ENCODE measurements around the gene TNRC6A.

The TNRC6A gene

DNA sequence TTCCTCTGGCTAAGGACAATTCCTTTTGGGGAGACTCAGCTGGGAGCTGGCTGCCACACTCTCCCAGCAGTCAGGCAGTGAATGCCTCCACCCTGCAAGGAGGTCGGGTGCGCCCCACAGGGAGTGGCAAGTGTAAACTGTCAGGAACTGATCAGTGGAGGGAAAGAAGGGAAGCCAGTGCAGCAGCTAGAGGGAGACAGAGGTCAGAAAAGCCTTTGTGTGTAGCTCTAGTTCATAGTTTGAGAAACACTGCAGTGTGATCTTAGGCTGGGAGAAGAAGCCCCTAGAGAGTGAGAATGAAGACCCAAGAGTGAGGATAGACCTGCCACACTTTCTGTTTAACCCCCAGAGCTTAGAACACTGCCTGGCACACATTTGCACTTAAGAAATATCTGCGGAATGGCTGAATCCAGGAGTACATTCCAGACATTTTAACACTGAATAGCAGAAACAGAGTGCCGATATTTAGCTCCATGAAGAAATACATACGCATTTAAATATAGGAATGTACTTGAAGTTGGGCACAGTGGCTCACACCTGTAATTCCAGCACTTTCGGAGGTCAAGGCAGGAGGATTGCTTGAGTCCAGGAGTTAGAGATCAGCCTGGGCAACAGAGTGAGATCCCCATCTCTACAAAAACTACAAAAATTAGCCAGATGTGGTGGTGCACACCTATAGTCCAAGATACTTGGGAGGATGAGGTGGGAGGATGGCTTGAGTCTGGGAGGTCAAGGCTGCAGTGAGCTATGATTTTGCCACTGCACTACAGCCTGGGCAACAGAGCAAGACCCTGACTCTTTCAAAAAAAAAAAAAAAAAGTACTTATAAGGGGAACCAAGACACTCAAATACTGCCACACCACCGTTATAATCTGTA, 105.2 kb downstream of the TNRC6A start:
- CTCF ChIA-PET = interaction anchor here (0.9 kb wide), 1 partner anchor 391 kb away, joined by 3 read pairs; no protein-coding TSS in a partner anchor
- POLR2A ChIA-PET = no interaction called here
- TF ChIP-seq ELF4 (IDR thresholded peaks at IDR 0.05) (no peak), L3MBTL2 (conservative IDR thresholded peaks at IDR 0.05) (no peak), FOXA1 (IDR thresholded peaks at IDR 0.05) (no peak), FOXM1 (IDR thresholded peaks at IDR 0.05; ENCODE audit: borderline replicate concordance) (no peak), SUZ12 (IDR thresholded peaks at IDR 0.05) (no peak), FOXK2 (IDR thresholded peaks at IDR 0.05) (no peak), HDGF (IDR thresholded peaks at IDR 0.05; ENCODE audit: borderline replicate concordance) (no peak), BHLHE40 (IDR thresholded peaks at IDR 0.05; ENCODE audit: borderline replicate concordance) (no peak), PKNOX1 (IDR thresholded peaks at IDR 0.05) (no peak)
- peak; percentile 47 for DNase-seq (ENCODE audit: extremely low spot score)

GRCh38 chr16:24836836-24837235, 107.4 kb downstream of the TNRC6A start:
- no peak for DNase-seq (ENCODE audit: extremely low spot score)
- ChIA-PET CTCF (interaction anchor here (0.6 kb wide), 1 partner anchor 1440 kb away, joined by 5 read pairs; no protein-coding TSS in a partner anchor), POLR2A (no interaction called here)
- TF ChIP-seq L3MBTL2 (conservative IDR thresholded peaks at IDR 0.05) (no peak), SP1 (IDR thresholded peaks at IDR 0.05) (no peak), ARNT (IDR thresholded peaks at IDR 0.05) (no peak), ELF4 (IDR thresholded peaks at IDR 0.05) (no peak), LEF1 (IDR thresholded peaks at IDR 0.05; ENCODE audit: borderline replicate concordance) (no peak), FOXK2 (IDR thresholded peaks at IDR 0.05) (no peak), FOXA1 (IDR thresholded peaks at IDR 0.05) (no peak), FOXM1 (IDR thresholded peaks at IDR 0.05; ENCODE audit: borderline replicate concordance) (no peak), SUZ12 (IDR thresholded peaks at IDR 0.05) (no peak), TARDBP (IDR thresholded peaks at IDR 0.05) (no peak), NFRKB (IDR thresholded peaks at IDR 0.05) (no peak), CTBP1 (IDR thresholded peaks at IDR 0.05; ENCODE audit: borderline replicate concordance) (no peak), PKNOX1 (IDR thresholded peaks at IDR 0.05) (no peak), BHLHE40 (IDR thresholded peaks at IDR 0.05; ENCODE audit: borderline replicate concordance) (no peak), HDGF (IDR thresholded peaks at IDR 0.05; ENCODE audit: borderline replicate concordance) (no peak)

- no peak for DNase-seq (ENCODE audit: extremely low spot score)
- POLR2A ChIA-PET = no interaction called here
- TF ChIP-seq ELF4 (IDR thresholded peaks at IDR 0.05) = no peak
- CTCF ChIA-PET = interaction anchor here (0.6 kb wide), 1 partner anchor 321 kb away, joined by 3 read pairs; no protein-coding TSS in a partner anchor
Measured at GRCh38 chr16:24837969-24838368, 108.5 kb downstream of the TNRC6A start.

GRCh38 chr16:24838554-24839266, 109.3 kb downstream of the TNRC6A start:
- DNase-seq (ENCODE audit: extremely low spot score) = no peak
- ChIA-PET CTCF (no interaction called here), POLR2A (no interaction called here)
- TF ChIP-seq FOXK2 (IDR thresholded peaks at IDR 0.05) (no peak), PKNOX1 (IDR thresholded peaks at IDR 0.05) (no peak), L3MBTL2 (conservative IDR thresholded peaks at IDR 0.05) (no peak), TARDBP (IDR thresholded peaks at IDR 0.05) (no peak), ELF4 (IDR thresholded peaks at IDR 0.05) (no peak), ARNT (IDR thresholded peaks at IDR 0.05) (no peak), NFRKB (IDR thresholded peaks at IDR 0.05) (no peak), LEF1 (IDR thresholded peaks at IDR 0.05; ENCODE audit: borderline replicate concordance) (no peak), HDGF (IDR thresholded peaks at IDR 0.05; ENCODE audit: borderline replicate concordance) (no peak)

GRCh38 chr16:24839347-24839972, 110.0 kb downstream of the TNRC6A start:
- CTCF ChIA-PET = interaction anchor here (0.6 kb wide), 1 partner anchor 164 kb away, joined by 4 read pairs; no protein-coding TSS in a partner anchor
- POLR2A ChIA-PET = no interaction called here
- no peak for DNase-seq (ENCODE audit: extremely low spot score)
- TF ChIP-seq TARDBP (IDR thresholded peaks at IDR 0.05) (no peak), FOXA1 (IDR thresholded peaks at IDR 0.05) (no peak), FOXK2 (IDR thresholded peaks at IDR 0.05) (no peak), SP1 (IDR thresholded peaks at IDR 0.05) (no peak)

DNA sequence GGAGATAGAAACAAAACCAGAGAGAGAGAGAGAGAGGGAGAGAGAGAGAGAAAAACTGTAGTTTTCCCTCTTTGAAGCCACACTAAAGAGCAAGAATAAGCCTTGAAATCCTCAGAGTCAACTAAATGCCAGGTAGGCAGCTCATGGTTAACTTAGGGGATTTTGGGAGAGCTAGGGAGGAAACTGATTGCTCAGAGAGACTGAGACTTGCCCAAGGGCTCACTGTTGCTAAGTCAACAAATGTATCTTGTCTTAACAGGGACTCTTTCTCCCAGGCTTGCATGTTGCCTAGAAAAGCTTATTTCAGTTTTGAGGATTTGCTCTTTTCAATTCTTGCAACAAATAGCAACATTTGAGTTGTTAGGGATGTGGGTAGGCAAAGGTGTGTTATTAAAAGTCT, 111.8 kb downstream of the TNRC6A start:
- POLR2A ChIA-PET = no interaction called here
- CTCF ChIA-PET = no interaction called here
- no peak for TF ChIP-seq FOXA1 (IDR thresholded peaks at IDR 0.05)
- no peak for TF ChIP-seq CTBP1 (IDR thresholded peaks at IDR 0.05; ENCODE audit: borderline replicate concordance)
- TF ChIP-seq FOXM1 (IDR thresholded peaks at IDR 0.05; ENCODE audit: borderline replicate concordance) = no peak
- TF ChIP-seq HDGF (IDR thresholded peaks at IDR 0.05; ENCODE audit: borderline replicate concordance) = no peak
- TF ChIP-seq SP1 (IDR thresholded peaks at IDR 0.05) = no peak
- TF ChIP-seq TARDBP (IDR thresholded peaks at IDR 0.05) = no peak
- no peak for TF ChIP-seq SUZ12 (IDR thresholded peaks at IDR 0.05)
- no peak for TF ChIP-seq ELF4 (IDR thresholded peaks at IDR 0.05)
- TF ChIP-seq ZNF384 (IDR thresholded peaks at IDR 0.05) = no peak
- no peak for TF ChIP-seq PKNOX1 (IDR thresholded peaks at IDR 0.05)
- TF ChIP-seq ARNT (IDR thresholded peaks at IDR 0.05) = no peak
- no peak for TF ChIP-seq NFRKB (IDR thresholded peaks at IDR 0.05)
- TF ChIP-seq BHLHE40 (IDR thresholded peaks at IDR 0.05; ENCODE audit: borderline replicate concordance) = no peak
- DNase-seq (ENCODE audit: extremely low spot score) = no peak
